Measurements from ENCODE around the gene RANBP3. TPM values are rescaled to one million over a fixed set of nuclear protein-coding genes. Genes with fewer than 3 reads are reported as not detected.
A peak's percentile ranks its signal among the peaks of the same experiment; 100 is the strongest.

RANBP3 gene
- polyA plus RNA-seq, 1 of the 3 experiments (the other 2 are of a cell fraction), result 84.0 TPM

DNA sequence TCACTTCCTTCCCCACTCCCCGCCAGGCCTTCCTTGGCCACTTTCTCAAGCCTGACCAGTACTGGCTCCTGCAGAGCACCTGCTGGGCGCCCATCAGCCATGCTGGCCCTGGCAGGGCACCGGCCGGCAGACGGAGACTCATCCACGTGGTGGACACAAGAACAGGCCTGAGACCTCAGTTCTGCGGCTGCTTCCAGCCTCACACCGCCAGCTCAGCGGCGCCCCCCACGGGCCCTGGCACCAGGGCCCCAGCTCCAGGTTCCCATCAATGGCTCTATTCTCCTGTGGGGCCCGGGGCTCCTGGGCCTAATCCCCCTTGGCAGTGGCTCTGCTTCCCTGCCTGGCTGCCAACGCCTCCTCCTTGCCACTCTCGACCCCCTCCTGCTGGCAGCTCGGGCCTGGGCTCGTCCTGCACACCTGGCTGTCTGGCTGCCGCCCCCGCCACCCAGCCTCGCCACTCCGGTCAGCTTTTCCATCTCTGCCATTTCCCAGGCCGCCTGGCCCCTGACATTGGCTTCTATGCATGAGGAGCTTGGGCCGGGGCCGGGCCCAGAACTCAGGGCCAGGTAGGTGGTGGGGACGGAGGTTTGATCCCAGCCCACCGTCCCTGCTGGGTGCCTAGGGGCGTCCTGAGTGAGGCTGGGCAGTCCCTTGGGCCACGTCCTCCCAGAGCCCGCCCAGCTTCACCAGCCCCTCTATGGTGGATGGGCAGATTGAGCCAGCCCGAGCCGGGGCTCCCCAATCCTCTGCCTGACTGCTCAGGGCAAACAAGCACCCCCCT is 80.6 kb downstream of the RANBP3 start (continued):
- TF ChIP-seq USF2 (IDR thresholded peaks at IDR 0.05; ENCODE audit: borderline replicate concordance, low read depth, low read length) (no peak), RAD21 (IDR thresholded peaks at IDR 0.05; ENCODE audit: low read length) (0 out of 2 replicates have a peak, but pooled peaks have one; percentile 3), CHD2 (IDR thresholded peaks at IDR 0.05; ENCODE audit: low read length, partially characterized antibody) (no peak)
- TF ChIP-seq, protein P1, sequence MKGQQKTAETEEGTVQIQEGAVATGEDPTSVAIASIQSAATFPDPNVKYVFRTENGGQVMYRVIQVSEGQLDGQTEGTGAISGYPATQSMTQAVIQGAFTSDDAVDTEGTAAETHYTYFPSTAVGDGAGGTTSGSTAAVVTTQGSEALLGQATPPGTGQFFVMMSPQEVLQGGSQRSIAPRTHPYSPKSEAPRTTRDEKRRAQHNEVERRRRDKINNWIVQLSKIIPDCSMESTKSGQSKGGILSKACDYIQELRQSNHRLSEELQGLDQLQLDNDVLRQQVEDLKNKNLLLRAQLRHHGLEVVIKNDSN (IDR thresholded peaks at IDR 0.05; ENCODE audit: borderline replicate concordance, low read depth), result no peak

GRCh38 chr19:5896365-5897076 is 81.4 kb downstream of the RANBP3 start:
- no peaks in the 10 kb centered on the region for H3K9me2 ChIP-seq
- WGBS (ENCODE audit: low lambda C conversion rate), result 93% methylated on average over 15 of the region's 29 CpGs
- H3F3A ChIP-seq (replicated peaks; ENCODE audit: insufficient read depth), result no peaks in the 10 kb centered on the region
- no peaks in the 10 kb centered on the region for H3K27me3 ChIP-seq (ENCODE audit: insufficient read depth)
- CTCF ChIA-PET, result interaction anchor here (1.0 to 5.6 kb wide), 9 partner anchors 26 to 125 kb away, joined by 3 to 27 read pairs (median 3); partner anchors contain the start of gene NRTN
- H3K36me3 ChIP-seq (replicated peaks in 1 of 2; ENCODE audit: control insufficient read depth in 1 of 2, insufficient read depth in 2 of 2, low read length in 1 of 2), result peaks cover 3 to 19% of the 10 kb centered on the region in 2 experiments
- no peak overlapping the region for H2AFZ ChIP-seq (ENCODE audit: low read depth)
- POLR2A ChIA-PET, result interaction anchor here (0.9 to 1.0 kb wide), 2 partner anchors 41 to 68 kb away, joined by 3 read pairs; no protein-coding TSS in a partner anchor
- TF ChIP-seq GATA2 (CRISPR knock-in tag; IDR thresholded peaks at IDR 0.05) (no peak), TAF1 (IDR thresholded peaks at IDR 0.05; ENCODE audit: borderline replicate concordance, low read depth, low read length) (no peak), RXRA (IDR thresholded peaks at IDR 0.05; ENCODE audit: borderline replicate concordance, low read depth) (no peak), NFIC (IDR thresholded peaks at IDR 0.05; ENCODE audit: borderline replicate concordance) (no peak), FOSL2 (IDR thresholded peaks at IDR 0.05; ENCODE audit: borderline replicate concordance, low read depth) (no peak), YY1 (IDR thresholded peaks at IDR 0.05; ENCODE audit: low read depth) (no peak), RAD21 (IDR thresholded peaks at IDR 0.05; ENCODE audit: low read length) (no peak), SIN3A (IDR thresholded peaks at IDR 0.05; ENCODE audit: borderline replicate concordance, low read depth, low read length) (no peak), ZBTB33 (IDR thresholded peaks at IDR 0.05; ENCODE audit: borderline replicate concordance, low read depth) (no peak), POLR2AphosphoS5 (IDR thresholded peaks at IDR 0.05; ENCODE audit: low read depth, low read length) (no peak), JUND (IDR thresholded peaks at IDR 0.05) (no peak), FOXJ3 (CRISPR knock-in tag; IDR thresholded peaks at IDR 0.05) (no peak), ELF1 (IDR thresholded peaks at IDR 0.05) (no peak)
- TF ChIP-seq, protein P2, sequence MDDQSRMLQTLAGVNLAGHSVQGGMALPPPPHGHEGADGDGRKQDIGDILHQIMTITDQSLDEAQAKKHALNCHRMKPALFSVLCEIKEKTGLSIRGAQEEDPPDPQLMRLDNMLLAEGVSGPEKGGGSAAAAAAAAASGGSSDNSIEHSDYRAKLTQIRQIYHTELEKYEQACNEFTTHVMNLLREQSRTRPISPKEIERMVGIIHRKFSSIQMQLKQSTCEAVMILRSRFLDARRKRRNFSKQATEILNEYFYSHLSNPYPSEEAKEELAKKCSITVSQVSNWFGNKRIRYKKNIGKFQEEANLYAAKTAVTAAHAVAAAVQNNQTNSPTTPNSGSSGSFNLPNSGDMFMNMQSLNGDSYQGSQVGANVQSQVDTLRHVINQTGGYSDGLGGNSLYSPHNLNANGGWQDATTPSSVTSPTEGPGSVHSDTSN (IDR thresholded peaks at IDR 0.05), result no peak
- peaks cover 22% of the 10 kb centered on the region for H4K20me1 ChIP-seq (ENCODE audit: insufficient read depth)
- no peak overlapping the region for H3K9ac ChIP-seq
- H3K27ac ChIP-seq (ENCODE audit: low read depth in 2 of 2, low read length in 1 of 2), result peak overlapping the region in 1 of 2 experiments; percentile 30; a peak in 1 of 4 replicates
- H3K4me1 ChIP-seq (ENCODE audit: control insufficient read depth in 1 of 2, insufficient read depth in 2 of 2, low read depth in 1 of 2, low read length in 1 of 2), result peaks cover 0 to 42% of the 10 kb centered on the region in 2 experiments; a peak in 1 of 4 replicates
- no peak overlapping the region for H3K4me3 ChIP-seq (ENCODE audit: low read depth in 2 of 2, low read length in 1 of 2)
- no peak overlapping the region for H3K4me2 ChIP-seq
- no peaks in the 10 kb centered on the region for H3K9me3 ChIP-seq
- DNase-seq, result no peak
- H3K79me2 ChIP-seq (ENCODE audit: insufficient read depth), result peaks cover 34% of the 10 kb centered on the region
